ENCODE data around the gene HOXA10.

The HOXA10 gene

GRCh38 chr7:27165089-27165995 lies 8.8 kb downstream of the HOXA10 start, which contains the start of gene HOXA9:
HOXA9 (minus strand) TSS chr7:27165537; CDS start chr7:27165457, 80 bp downstream.
- DNase-seq = peak; percentile 90

- peak; percentile 78 for DNase-seq
Observed at GRCh38 chr7:27164367-27165088, 9.6 kb downstream of the HOXA10 start.

- DNase-seq = no peak
Observed at GRCh38 chr7:27164045-27164366, 10.1 kb downstream of the HOXA10 start.

GRCh38 chr7:27163288-27164044 lies 10.7 kb downstream of the HOXA10 start:
- DNase-seq = no peak

- no peak for DNase-seq
Observed at GRCh38 chr7:27162561-27163287, 11.4 kb downstream of the HOXA10 start.

GRCh38 chr7:27161721-27162560 lies 12.2 kb downstream of the HOXA10 start:
- peak; percentile 76 for DNase-seq

- DNase-seq = peak; percentile 80
Observed at GRCh38 chr7:27161214-27161720, 12.9 kb downstream of the HOXA10 start.

GRCh38 chr7:27160546-27161213 lies 13.4 kb downstream of the HOXA10 start:
- peak; percentile 95 for DNase-seq

- DNase-seq = peak; percentile 71
Observed at GRCh38 chr7:27160145-27160545, 14.0 kb downstream of the HOXA10 start.

- DNase-seq = peak; percentile 39
Observed at GRCh38 chr7:27159266-27160144, 14.6 kb downstream of the HOXA10 start.

GRCh38 chr7:27158436-27159265 lies 15.5 kb downstream of the HOXA10 start:
- peak; percentile 48 for DNase-seq

- DNase-seq = peak; percentile 42
Observed at GRCh38 chr7:27157702-27158431, 16.3 kb downstream of the HOXA10 start.

GRCh38 chr7:27156916-27157701 lies 17.0 kb downstream of the HOXA10 start:
- DNase-seq = peak; percentile 43

GRCh38 chr7:27156508-27156898 lies 17.6 kb downstream of the HOXA10 start, which contains the start of gene HOXA7:
HOXA7 (minus strand) TSS chr7:27156675; CDS start chr7:27156545, 130 bp downstream.
- DNase-seq = peak; percentile 94

- DNase-seq = no peak
Observed at GRCh38 chr7:27155816-27156507, 18.2 kb downstream of the HOXA10 start.
